Esophagus squamous epithelium (tissue), 5 donors: Measurements from ENCODE around the gene FN3KRP. TPM values are rescaled to one million over a fixed set of nuclear protein-coding genes. Genes with fewer than 3 reads are reported as not detected.

ENCODE experiments used
- DNase-seq: peaks from one replicate; lab custom pipeline; 2025; lab: John Stamatoyannopoulos, UW
- H3K27ac ChIP-seq, 4 donors: fragments of 200-600 bp; sonication (generic); one replicate each; pipeline ENCODE4 v1.5.1; 2016 to 2019; ENCODE audit warnings: mild to moderate bottlenecking in 1 of 4
- H3K27me3 ChIP-seq, 4 donors: fragments of 200-600 bp; sonication (generic); 1 replicate in 3 of 4; 2 replicates in 1 of 4; pipeline versions ENCODE4 v1.5.1 to v1.6.0; 2017 to 2021; ENCODE audit warnings: antibody characterized with exemption in 1 of 4
- H3K36me3 ChIP-seq, 3 donors: fragments of 200-600 bp; sonication (generic); one replicate each; pipeline ENCODE4 v1.5.1; 2016 to 2019
- H3K4me1 ChIP-seq, 3 donors: fragments of 200-600 bp; sonication (generic); one replicate each; pipeline ENCODE4 v1.5.1; 2017 to 2019
- H3K4me3 ChIP-seq, 4 donors: fragments of 200-600 bp; sonication (generic); 1 replicate in 3 of 4; 2 replicates in 1 of 4; pipeline ENCODE4 v1.5.1; 2016 to 2019; ENCODE audit warnings: mild to moderate bottlenecking in 2 of 4, moderate library complexity in 1 of 4
- H3K9me3 ChIP-seq, 3 donors: fragments of 200-600 bp; sonication (generic); one replicate each; pipeline ENCODE4 v1.5.1; 2016 to 2019
- CTCF ChIP-seq, 6 experiments: fragments of 450-650 bp in 4 of 6; fragments of 200-600 bp in 2 of 6; sonication (generic) in 2 of 6; IDR thresholded peaks; one replicate each; pipeline ENCODE4 v1.5.1; 2016 to 2019; ENCODE audit warnings: antibody characterized with exemption in 6 of 6, mild to moderate bottlenecking in 4 of 6, moderate library complexity in 4 of 6
- POLR2A ChIP-seq, 4 donors: fragments of 450-650 bp; IDR thresholded peaks; one replicate each; pipeline ENCODE4 v1.6.1; 2017; ENCODE audit warnings: antibody characterized with exemption in 4 of 4, mild to moderate bottlenecking in 4 of 4, moderate library complexity in 3 of 4
- WGBS, 2 donors: methylation state at CpG; one replicate each; pipeline ENCODE4 v1.1.5; 2018; 5-methylcytosine and 5-hydroxymethylcytosine counted together
- intact Hi-C: fragments of 100-400 bp; cut with DNase I; formaldehyde crosslinking; loops from one replicate; pipeline ENCODE4 v1.15.0; 2022
- total RNA-seq, 4 donors: library from RNA; depleted of rRNA; stranded (reverse); fragments of >200 nt; gene quantifications; one replicate each; pipeline ENCODE4 v1.1.0, GENCODE V29; 2016
- donor health status: DM: yes; HTN: yes; CAD: no.

The FN3KRP gene
- total RNA-seq, 4 donors from 2014 or later: 9.1 to 13.5 (median 10.2) TPM

GRCh38 chr17:82696916-82697807 lies 19.3 kb upstream of the FN3KRP start:
- H3K9me3 ChIP-seq: peaks cover 0 to 13% (median 8%) of the 10 kb centered on the region in 3 donors
- intact Hi-C loops: no loop called here
- peak overlapping the region; percentile 49 to 97 (median 76) for H3K4me3 ChIP-seq
- TF ChIP-seq POLR2A (IDR thresholded peaks at IDR 0.05) (no peak), CTCF (IDR thresholded peaks at IDR 0.05) (no peak)
- H3K36me3 ChIP-seq: peaks cover 0 to 13% (median 0%) of the 10 kb centered on the region in 3 donors
- no peaks in the 10 kb centered on the region for H3K27me3 ChIP-seq
- 17 to 54% methylated on average over 5 to 26 of the region's 48 CpGs for WGBS, 2 donors
- H3K27ac ChIP-seq: peak overlapping the region in 3 of 4 donors; percentile 68 to 88 (median 84)
- no peak for DNase-seq
- H3K4me1 ChIP-seq: peaks cover 20 to 38% (median 22%) of the 10 kb centered on the region in 3 donors

- no peak for DNase-seq
- H3K4me3 ChIP-seq: peak overlapping the region; percentile 49 to 97 (median 76)
- intact Hi-C loops: no loop called here
- H3K9me3 ChIP-seq: peaks cover 0 to 13% (median 8%) of the 10 kb centered on the region in 3 donors
- TF ChIP-seq CTCF (IDR thresholded peaks at IDR 0.05) (no peak), POLR2A (IDR thresholded peaks at IDR 0.05) (no peak)
- peaks cover 26 to 43% (median 27%) of the 10 kb centered on the region in 3 donors for H3K4me1 ChIP-seq
- peak overlapping the region in 3 of 4 donors; percentile 68 to 88 (median 84) for H3K27ac ChIP-seq
- H3K36me3 ChIP-seq: peaks cover 0 to 13% (median 0%) of the 10 kb centered on the region in 3 donors
- WGBS, 2 donors: no CpG with 5 or more reads among the region's 32 CpGs
- H3K27me3 ChIP-seq: no peaks in the 10 kb centered on the region
These were observed 18.8 kb upstream of the FN3KRP start for GRCh38 chr17:82697808-82698064.

GRCh38 chr17:82698065-82698973 lies 18.2 kb upstream of the FN3KRP start, which contains the start of gene RAB40B:
TSS of gene RAB40B (minus strand) at chr17:82698698. CDS start at chr17:82698596, 102 bp downstream.
- peak within 1 kb of the TSS; percentile 49 to 97 (median 76) for H3K4me3 ChIP-seq
- intact Hi-C loops: no loop called here
- H3K27ac ChIP-seq: peak within 1 kb of the TSS; percentile 84 to 88 (median 85)
- TF ChIP-seq POLR2A (IDR thresholded peaks at IDR 0.05): peak in 3 of 4 donors; percentile 38 to 56 (median 38)
- no peak for TF ChIP-seq CTCF (IDR thresholded peaks at IDR 0.05)
- WGBS, 2 donors: 0% methylated on average over 1 of the region's 112 CpGs; no CpG with 5 or more reads in 1 of the 2 donors
- H3K27me3 ChIP-seq: no peaks in the 10 kb centered on the region
- H3K36me3 ChIP-seq: peaks cover 0 to 13% (median 0%) of the 10 kb centered on the region in 3 donors
- H3K9me3 ChIP-seq: peaks cover 0 to 13% (median 8%) of the 10 kb centered on the region in 3 donors
- DNase-seq: peak; percentile 95
- peaks cover 28 to 49% (median 31%) of the 10 kb centered on the region in 3 donors for H3K4me1 ChIP-seq

- peak overlapping the region; percentile 55 to 88 (median 83) for H3K27ac ChIP-seq
- H3K27me3 ChIP-seq: no peaks in the 10 kb centered on the region
- TF ChIP-seq CTCF (IDR thresholded peaks at IDR 0.05) (no peak), POLR2A (IDR thresholded peaks at IDR 0.05) (no peak)
- peaks cover 0 to 13% (median 8%) of the 10 kb centered on the region in 3 donors for H3K9me3 ChIP-seq
- H3K36me3 ChIP-seq: peaks cover 0 to 13% (median 0%) of the 10 kb centered on the region in 3 donors
- intact Hi-C loops: no loop called here
- 0 to 40% methylated on average over 1 to 2 of the region's 45 CpGs for WGBS, 2 donors
- DNase-seq: no peak
- peak overlapping the region; percentile 49 to 97 (median 76) for H3K4me3 ChIP-seq
- H3K4me1 ChIP-seq: peaks cover 28 to 50% (median 31%) of the 10 kb centered on the region in 3 donors
These were observed 17.5 kb upstream of the FN3KRP start for GRCh38 chr17:82698974-82699442.
